ENCODE data around the gene AUP1. TPM values are rescaled to one million over a fixed set of nuclear protein-coding genes. Genes with fewer than 3 reads are reported as not detected.

AUP1 gene
- total RNA-seq, 1 experiment from 2014 or later = 151 TPM

DNA sequence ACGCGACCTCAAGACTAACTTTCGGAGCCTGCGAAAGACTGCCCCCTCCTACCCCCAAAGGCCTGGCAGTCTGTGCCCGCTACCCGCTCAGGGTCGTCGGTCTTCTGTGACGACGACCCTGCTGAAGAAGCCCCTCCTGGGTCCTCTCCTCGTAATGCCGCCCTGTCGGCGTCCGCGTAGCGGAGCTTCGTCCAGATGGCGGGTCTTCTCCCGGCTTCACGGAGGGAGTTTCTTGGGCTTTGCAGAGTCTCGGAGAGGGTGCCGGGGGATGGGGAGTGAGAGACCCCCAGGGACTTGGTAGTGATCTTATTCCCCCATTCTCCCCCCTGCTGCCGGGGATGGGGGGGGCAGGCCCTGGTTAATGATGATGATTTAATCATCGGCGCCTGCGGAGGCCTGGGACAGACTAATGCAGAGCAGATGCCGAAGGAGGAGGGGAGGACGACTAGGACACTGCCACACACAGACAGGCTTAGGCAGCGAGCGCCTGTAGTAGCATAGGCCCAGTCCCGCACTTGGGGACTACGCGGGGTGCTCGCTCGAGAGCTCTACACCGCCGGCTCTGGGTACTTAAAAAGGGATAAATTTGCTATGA is 21.5 kb downstream of the AUP1 start:
- Histone ChIP-seq H3K27ac (peak overlapping the region; percentile 98), H3K9me3 (replicated peaks) (no peaks in the 10 kb centered on the region), H3K27me3 (replicated peaks) (peaks cover 16% of the 10 kb centered on the region), H3K36me3 (peaks cover 31% of the 10 kb centered on the region), H3K4me3 (peak overlapping the region; percentile 96), H3K4me1 (replicated peaks) (peaks cover 37% of the 10 kb centered on the region)
- DNase-seq (ENCODE audit: low read depth in 1 of 2, low spot score in 2 of 2) = peak in 1 of 2 experiments; percentile 36

- Histone ChIP-seq H3K27ac (peak within 1 kb of the TSS; percentile 98), H3K27me3 (replicated peaks) (peaks cover 10% of the 10 kb centered on the region; the same call in 1 of the 2 replicates), H3K9me3 (replicated peaks) (no peaks in the 10 kb centered on the region), H3K36me3 (peaks cover 31% of the 10 kb centered on the region), H3K4me3 (peak within 1 kb of the TSS; percentile 96), H3K4me1 (replicated peaks) (peaks cover 43% of the 10 kb centered on the region)
- peak; percentile 98 to 99 for DNase-seq (ENCODE audit: low read depth in 1 of 2, low spot score in 2 of 2)
Measured at GRCh38 chr2:74507145-74507925, 22.2 kb downstream of the AUP1 start, which contains the start of gene PCGF1. Gene PCGF1, minus strand, starts transcription at chr2:74507695. Its CDS starts 27 bp downstream, at chr2:74507668.

DNA sequence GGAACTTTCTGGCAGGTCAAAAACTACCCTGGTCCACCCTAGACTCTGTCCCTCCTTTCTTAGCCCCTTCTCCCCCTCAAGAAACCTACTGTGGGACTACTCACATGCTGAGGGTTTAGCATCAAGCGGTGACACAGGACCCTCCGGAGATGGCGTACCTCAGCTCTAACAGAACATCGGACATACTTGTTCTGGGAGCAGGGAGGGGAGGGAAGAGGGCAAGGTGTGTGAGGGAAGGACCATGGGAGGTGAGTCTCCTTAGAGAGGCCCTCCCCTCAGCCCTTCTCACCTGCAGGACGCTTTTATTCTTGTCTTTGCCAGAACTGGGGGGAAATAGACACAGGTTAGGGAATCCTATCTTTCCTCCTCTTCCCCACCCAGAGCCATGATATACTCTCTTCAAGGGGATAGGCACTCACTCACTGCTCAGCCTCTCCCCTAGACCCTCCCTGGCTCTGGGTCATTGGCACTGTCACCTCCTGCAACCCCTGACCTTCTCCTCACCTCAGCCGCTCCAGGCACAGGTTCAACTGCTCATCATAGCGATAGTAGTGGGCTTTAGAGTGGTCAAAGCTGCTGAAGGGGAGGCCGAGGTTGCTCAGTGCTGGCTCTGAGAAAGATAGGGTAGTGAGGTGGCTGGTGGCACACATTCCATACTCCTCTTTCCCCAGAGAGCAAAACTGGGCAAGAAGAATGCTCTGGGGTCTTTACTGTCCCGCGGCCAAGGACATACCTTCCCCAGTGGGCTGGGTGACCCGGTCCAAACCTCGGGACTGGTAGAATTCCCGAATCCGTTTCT is 23.9 kb downstream of the AUP1 start:
- Histone ChIP-seq H3K4me3 (no peak overlapping the region), H3K9me3 (replicated peaks) (no peaks in the 10 kb centered on the region), H3K4me1 (replicated peaks) (peaks cover 37% of the 10 kb centered on the region), H3K36me3 (peaks cover 31% of the 10 kb centered on the region), H3K27me3 (replicated peaks) (peaks cover 2% of the 10 kb centered on the region; the same call in 1 of the 2 replicates), H3K27ac (no peak overlapping the region)
- no peak for DNase-seq (ENCODE audit: low read depth in 1 of 2, low spot score in 2 of 2)

DNA sequence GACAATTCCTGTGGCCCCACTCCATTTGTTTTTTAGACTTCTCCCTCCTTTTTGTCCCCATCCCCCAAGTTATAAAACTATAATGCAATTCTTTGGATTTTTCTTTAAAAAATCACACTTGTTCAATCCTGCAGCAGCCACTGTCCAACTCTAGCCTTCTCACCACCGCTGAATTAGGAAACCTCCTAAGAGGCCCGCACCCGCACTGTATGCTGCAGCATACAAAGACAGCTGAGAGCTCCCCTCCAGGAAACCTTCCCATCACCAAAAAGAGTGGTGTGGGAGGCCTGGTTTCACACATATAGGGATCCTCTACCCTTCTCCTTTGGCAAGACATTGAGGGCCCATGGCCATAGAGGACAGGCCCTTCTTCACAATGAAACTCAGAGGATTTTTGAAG is 24.9 kb downstream of the AUP1 start:
- Histone ChIP-seq H3K4me3 (no peak overlapping the region), H3K27me3 (replicated peaks) (peaks cover 13% of the 10 kb centered on the region), H3K9me3 (replicated peaks) (no peaks in the 10 kb centered on the region), H3K4me1 (replicated peaks) (peaks cover 38% of the 10 kb centered on the region), H3K36me3 (peaks cover 31% of the 10 kb centered on the region), H3K27ac (no peak overlapping the region)
- DNase-seq (ENCODE audit: low read depth in 1 of 2, low spot score in 2 of 2) = no peak

DNA sequence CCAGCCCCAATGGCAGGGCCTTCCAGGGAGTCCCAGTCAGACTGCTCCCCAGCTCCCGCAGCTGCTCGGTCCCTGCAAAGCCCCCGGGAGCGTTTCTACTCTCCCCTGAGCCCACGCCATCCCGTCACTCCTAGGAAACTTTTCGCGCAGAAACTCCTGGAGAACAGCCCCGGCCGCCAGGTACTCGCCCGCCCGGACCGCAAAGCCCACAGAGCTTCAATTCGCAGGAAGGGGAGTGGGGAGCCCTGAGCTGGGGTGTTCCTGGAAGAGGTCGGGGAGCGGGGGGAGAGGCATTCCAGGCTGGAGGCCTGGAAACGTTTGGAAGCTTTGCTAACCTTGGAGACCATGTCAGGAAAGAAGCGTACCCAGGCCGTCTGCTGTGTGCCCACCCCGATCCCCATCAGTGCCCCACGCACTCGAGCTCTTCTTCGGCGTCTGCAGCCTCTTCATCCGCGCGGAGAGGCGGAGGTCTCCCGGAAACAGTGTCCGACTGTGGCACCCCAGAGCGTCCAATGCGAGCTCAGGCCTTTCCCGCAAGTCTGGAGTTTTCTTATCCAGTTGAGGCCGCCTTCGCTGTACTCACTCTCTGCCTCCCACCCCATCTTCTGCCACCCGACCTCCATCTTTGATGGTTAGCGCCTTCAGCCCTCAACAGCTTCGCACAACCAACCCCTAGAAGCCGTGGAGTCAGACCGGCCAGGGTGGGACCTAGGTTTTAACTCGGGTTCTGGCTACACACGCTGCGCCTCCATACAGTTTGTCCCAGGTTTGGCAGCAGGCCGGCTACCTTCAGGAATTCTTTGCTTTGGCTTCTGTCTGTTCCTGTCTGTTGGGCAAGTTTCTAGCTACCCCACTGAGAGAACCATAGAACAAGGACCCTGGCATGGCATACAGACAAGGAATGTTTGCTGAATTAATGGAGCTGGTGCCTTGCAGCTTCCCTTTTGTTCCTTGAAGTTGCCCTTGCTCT is 25.7 kb downstream of the AUP1 start:
- H3K27ac ChIP-seq = peak overlapping the region; percentile 19; the same call in 1 of the 2 replicates
- H3K36me3 ChIP-seq = peaks cover 31% of the 10 kb centered on the region
- no peak for DNase-seq (ENCODE audit: low read depth in 1 of 2, low spot score in 2 of 2)
- no peaks in the 10 kb centered on the region for H3K9me3 ChIP-seq (replicated peaks)
- H3K27me3 ChIP-seq (replicated peaks) = peaks cover 21% of the 10 kb centered on the region
- peak overlapping the region; percentile 39 for H3K4me3 ChIP-seq
- H3K4me1 ChIP-seq (replicated peaks) = peaks cover 46% of the 10 kb centered on the region

DNA sequence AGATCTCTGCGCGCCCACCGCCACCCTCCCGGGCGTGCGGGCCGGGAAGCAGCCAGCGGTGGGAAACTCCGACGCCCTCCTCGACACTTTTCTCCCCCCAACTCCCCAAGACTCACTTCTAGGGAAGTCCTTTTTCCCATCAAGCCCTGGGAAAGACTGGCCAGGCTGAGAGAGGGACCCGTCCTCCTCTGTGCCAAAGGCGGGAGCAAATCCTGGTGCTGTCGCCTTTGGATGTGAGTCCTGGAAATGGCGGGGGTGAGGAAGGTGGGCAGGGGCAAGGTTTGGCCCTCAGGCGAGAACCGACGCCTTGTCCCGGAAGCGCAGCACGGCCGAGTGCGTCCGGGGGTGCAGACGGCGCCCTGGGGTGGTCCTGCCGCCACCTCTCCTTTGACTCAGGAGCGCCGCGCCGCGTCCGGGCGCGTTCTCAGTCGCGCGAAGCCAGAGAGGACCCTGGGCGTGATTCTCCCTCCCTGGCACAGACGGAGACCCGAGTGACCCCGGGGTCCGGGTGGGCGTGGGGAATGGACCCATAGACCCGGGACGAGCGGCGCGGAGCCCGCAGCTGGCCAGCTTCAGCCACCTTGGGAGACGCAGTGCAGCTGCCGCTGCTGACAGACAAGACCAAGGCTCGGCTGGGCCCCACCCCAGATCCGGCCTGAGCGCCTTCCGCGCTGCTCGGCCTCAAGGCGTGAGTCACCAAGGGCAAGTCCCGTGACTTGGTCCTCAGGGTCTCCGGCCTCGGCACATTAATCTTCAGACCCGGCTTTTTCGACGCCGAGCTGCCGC is 26.6 kb downstream of the AUP1 start:
- Histone ChIP-seq H3K4me1 (replicated peaks) (peaks cover 49% of the 10 kb centered on the region), H3K9me3 (replicated peaks) (no peaks in the 10 kb centered on the region), H3K27ac (peak overlapping the region; percentile 19; the same call in 1 of the 2 replicates), H3K4me3 (peak overlapping the region; percentile 39), H3K27me3 (replicated peaks) (peaks cover 29% of the 10 kb centered on the region), H3K36me3 (peaks cover 31% of the 10 kb centered on the region)
- DNase-seq (ENCODE audit: low read depth in 1 of 2, low spot score in 2 of 2) = peak; percentile 53 to 79

DNA sequence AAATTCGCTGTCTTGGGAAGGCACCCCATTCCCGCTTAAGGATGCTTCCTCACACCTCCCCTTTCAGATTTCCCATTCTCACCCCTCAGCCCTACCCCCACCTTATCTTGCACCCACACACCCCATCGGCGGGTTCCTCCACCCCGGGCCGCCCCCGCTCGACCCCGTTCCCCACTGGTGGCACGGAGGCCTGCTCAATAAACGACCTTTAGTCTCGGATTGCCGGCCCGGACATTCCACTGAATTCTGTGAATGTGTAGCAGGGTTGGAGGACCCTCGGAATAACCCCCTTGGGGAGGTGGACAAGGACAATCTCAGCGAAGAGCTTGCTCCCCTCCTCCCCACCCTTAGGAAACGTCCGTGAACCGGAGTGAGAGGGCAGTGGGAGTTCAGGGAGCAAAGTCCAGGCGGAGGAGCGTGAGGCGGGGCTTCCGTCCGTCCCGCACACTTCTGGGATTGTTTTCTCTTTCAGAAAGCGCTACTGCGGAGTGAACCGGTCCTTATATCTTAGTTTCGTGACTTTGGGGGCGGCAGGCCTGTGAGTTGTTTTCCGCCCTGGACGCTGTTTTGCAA is 27.3 kb downstream of the AUP1 start:
- Histone ChIP-seq H3K27ac (no peak overlapping the region), H3K4me3 (peak overlapping the region; percentile 39), H3K9me3 (replicated peaks) (no peaks in the 10 kb centered on the region), H3K27me3 (replicated peaks) (peaks cover 36% of the 10 kb centered on the region), H3K36me3 (peaks cover 28% of the 10 kb centered on the region), H3K4me1 (replicated peaks) (peaks cover 49% of the 10 kb centered on the region)
- no peak for DNase-seq (ENCODE audit: low read depth in 1 of 2, low spot score in 2 of 2)

GRCh38 chr2:74501335-74502071 is 28.0 kb downstream of the AUP1 start:
- Histone ChIP-seq H3K9me3 (replicated peaks) (no peaks in the 10 kb centered on the region), H3K27me3 (replicated peaks) (peaks cover 36% of the 10 kb centered on the region), H3K4me1 (replicated peaks) (peaks cover 43% of the 10 kb centered on the region), H3K36me3 (peaks cover 21% of the 10 kb centered on the region), H3K4me3 (no peak overlapping the region), H3K27ac (no peak overlapping the region)
- DNase-seq (ENCODE audit: low read depth in 1 of 2, low spot score in 2 of 2) = no peak

- H3K27ac ChIP-seq = no peak overlapping the region
- peaks cover 11% of the 10 kb centered on the region for H3K36me3 ChIP-seq
- H3K9me3 ChIP-seq (replicated peaks) = no peaks in the 10 kb centered on the region
- DNase-seq (ENCODE audit: low read depth in 1 of 2, low spot score in 2 of 2) = no peak
- peaks cover 35% of the 10 kb centered on the region for H3K4me1 ChIP-seq (replicated peaks)
- H3K4me3 ChIP-seq = no peak overlapping the region
- H3K27me3 ChIP-seq (replicated peaks) = peaks cover 36% of the 10 kb centered on the region
Measured at GRCh38 chr2:74500578-74500946, 28.9 kb downstream of the AUP1 start.

GRCh38 chr2:74499940-74500577 is 29.4 kb downstream of the AUP1 start:
- DNase-seq (ENCODE audit: low read depth in 1 of 2, low spot score in 2 of 2) = no peak

DNA sequence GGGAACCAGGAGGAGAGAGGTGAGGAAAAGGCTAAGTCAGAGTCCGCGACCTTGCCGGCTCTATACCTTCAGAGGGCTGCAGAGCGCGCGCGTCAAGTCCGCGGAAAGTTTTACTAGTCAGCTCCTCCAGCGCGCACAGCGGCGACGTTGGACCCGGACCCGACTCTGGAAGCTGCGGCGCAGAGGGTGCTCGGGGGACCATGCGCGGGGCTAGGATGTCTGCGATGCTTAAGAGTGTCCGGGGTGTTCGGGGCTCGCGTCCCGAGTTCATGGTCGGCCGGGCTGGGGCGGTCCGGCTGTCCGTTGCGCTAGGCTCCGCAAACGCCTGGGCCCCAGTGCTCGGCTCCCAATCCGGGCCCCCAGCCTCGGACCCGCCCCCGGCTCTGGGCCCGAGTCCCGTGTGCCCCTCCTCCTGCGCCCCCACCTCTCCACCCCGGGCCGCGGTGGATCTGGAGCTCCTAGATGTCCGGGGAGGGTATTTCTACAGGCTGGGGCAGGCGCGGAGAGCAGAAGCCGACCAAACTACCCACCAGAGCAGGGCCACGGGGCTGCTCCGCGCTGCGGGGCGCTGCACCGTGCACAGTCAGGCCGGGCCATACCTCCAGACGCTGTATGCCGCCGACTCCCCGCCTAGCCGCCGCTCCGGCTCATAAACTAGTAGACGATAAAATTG is 30.1 kb downstream of the AUP1 start, which contains the start of gene LBX2:
Gene LBX2 (minus strand): TSS at position 337 of the 673 bp plus-strand sequence. CDS start 66 bp downstream, at position 271.
- H3K9me3 ChIP-seq (replicated peaks) = no peaks in the 10 kb centered on the region
- no peak within 1 kb of the TSS for H3K27ac ChIP-seq
- no peak for DNase-seq (ENCODE audit: low read depth in 1 of 2, low spot score in 2 of 2)
- H3K36me3 ChIP-seq = peaks cover 7% of the 10 kb centered on the region
- peaks cover 35% of the 10 kb centered on the region for H3K4me1 ChIP-seq (replicated peaks)
- peaks cover 36% of the 10 kb centered on the region for H3K27me3 ChIP-seq (replicated peaks)
- H3K4me3 ChIP-seq = no peak within 1 kb of the TSS; the same call in 1 of the 2 replicates

More at GRCh38 chr2:74499940-74500577, 29.4 kb downstream of the AUP1 start:
- Histone ChIP-seq H3K9me3 (replicated peaks) (no peaks in the 10 kb centered on the region), H3K27ac (no peak overlapping the region), H3K36me3 (peaks cover 6% of the 10 kb centered on the region), H3K4me1 (replicated peaks) (peaks cover 35% of the 10 kb centered on the region), H3K4me3 (no peak overlapping the region), H3K27me3 (replicated peaks) (peaks cover 36% of the 10 kb centered on the region)

All from SJSA1 (cell line).